GM18499 (cell line): ENCODE data around the gene ABCC12.

ENCODE experiments used
- ATAC-seq: cut with Tn5 transposase; IDR thresholded peaks from one replicate; pipeline ENCODE4 v1.9.1; 2021; ENCODE audit warnings: moderate number of reproducible peaks; ENCODE audit not compliant: insufficient read depth, unreplicated experiment

The ABCC12 gene

DNA sequence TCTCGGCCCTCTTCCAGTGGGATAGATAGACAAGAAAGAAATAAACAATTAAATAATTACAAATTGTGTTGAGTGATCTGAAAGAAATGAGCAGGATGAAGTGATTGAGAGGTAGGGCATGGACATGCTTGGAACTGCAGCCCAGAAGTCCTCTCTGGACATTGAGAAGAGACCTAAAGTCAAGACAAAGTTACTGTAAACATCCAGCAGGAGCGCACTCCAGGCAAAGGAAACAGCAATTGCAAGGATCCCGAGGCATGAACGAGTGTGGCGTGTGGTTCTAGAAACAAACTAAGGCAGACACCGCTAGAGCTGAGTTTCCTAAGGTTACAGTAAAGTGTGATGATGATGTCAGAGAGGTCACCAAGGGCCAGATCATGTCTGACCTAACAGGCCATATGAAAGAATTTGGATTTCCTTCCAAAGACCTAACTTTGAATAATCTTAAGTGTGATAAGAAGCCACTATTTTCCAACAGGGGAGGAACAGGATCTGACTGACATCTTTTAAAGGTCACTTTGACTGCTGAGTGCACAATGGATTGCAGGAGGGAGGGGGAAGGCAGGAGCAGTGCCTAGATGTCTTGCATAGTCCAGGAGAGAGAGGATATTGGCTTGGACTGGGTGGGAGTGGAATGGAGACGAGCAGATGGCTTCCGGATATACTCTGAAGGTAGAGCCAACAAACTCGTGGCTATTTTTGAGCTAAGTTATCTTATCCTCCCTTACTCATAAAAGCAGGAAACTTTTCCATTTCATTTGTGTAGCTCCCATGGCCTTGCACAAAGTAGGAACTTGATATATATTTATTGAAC is 19.0 kb downstream of the ABCC12 start:
- ATAC-seq = no peak

DNA sequence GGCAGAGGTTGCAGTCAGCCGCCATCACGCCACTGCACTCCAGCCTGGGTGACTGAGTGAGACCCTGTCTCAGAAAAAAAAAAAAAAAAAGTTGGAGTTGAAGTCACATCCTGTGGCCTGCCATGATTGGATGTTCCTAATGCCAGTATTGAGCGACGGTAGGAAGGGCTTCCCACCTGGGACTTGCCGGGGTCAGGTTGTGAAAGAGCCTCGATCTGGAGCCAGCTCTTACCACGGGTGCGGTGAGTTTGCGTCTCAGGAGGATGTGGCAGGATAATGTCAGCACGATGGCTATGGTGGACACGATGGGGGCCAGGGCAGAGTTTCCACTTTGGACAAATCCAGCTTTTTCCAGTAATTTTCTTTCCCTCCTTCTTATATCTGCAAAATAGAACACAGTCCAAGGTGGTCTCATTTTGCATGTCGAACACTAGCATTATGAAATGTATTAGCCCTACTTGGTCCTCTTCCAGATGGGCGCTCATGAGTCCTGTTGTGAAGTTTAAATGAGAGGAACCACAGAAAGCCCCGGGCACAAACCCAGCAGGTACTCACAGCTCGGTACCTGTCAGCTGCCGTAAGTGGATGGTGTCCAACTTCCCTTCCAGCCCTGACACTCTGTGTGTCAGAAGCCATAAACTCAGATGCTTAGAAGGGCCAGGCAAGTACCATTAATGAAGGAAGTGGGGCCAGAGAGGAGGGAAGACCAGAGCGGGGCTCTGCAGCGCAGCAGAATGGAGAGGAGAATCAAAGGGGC is 22.2 kb downstream of the ABCC12 start:
- ATAC-seq = no peak

DNA sequence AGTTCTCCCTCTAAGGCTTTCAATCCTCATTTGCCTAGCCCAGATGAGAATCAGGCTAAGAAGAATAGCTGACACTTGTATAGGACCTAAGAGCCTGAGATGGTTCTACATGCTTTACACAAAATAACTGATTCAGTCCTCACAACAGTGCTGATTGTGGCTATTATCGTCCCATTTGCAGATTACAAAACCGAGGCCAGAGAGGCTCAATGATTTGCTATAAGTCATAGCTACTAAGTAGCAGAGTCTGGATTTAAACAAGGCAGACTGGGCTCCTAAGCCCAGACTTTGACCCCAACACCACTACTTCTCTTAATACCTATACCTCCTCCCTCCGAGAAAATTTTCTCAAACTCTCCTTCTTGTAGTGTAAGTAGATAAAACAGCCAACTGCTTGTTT is 23.1 kb downstream of the ABCC12 start:
- ATAC-seq = no peak

- no peak for ATAC-seq
Observed at GRCh38 chr16:48131201-48131935, 24.4 kb downstream of the ABCC12 start.

DNA sequence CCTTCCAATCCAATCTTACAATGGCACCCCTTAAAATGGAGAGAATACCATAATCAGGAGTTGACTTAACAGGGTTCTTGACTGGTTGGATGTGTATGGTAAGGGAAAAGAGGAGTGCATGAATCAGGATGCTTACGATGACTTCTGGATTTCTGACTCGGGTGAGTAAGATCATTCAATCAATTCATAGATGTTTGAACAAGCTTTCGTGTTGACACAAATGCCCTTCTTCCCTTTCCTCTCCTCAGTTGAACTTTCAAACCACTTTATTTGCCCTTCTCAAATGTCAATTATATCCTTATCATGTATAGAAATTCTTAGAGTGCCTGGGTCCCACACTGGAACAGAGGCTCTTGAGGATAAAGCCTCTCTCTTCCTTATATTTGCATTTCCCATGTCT is 25.9 kb downstream of the ABCC12 start:
- ATAC-seq = no peak

GRCh38 chr16:48128769-48129168 is 27.0 kb downstream of the ABCC12 start:
- no peak for ATAC-seq

- no peak for ATAC-seq
Observed at GRCh38 chr16:48126801-48127644, 28.8 kb downstream of the ABCC12 start.

DNA sequence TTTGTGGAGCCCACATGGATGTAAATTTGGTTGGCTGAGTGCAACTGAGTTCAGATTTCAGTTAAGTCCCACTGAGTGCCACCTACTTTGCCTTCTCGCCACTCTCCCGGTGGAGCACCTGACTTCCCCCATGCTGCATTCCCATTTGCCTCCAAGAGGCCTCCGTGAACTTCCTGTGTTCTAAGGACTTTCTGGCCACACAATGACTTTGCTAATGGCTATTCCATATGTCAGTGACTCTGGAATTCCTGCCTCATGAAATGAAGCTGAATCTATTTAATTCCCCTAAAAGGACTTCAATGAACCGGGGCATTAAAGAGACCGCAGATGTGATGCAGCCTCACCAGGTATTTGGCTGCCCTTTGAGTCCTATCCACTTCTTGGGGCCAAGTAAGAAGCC is 29.9 kb downstream of the ABCC12 start:
- no peak for ATAC-seq

GRCh38 chr16:48124266-48124665 is 31.5 kb downstream of the ABCC12 start:
- ATAC-seq = no peak

DNA sequence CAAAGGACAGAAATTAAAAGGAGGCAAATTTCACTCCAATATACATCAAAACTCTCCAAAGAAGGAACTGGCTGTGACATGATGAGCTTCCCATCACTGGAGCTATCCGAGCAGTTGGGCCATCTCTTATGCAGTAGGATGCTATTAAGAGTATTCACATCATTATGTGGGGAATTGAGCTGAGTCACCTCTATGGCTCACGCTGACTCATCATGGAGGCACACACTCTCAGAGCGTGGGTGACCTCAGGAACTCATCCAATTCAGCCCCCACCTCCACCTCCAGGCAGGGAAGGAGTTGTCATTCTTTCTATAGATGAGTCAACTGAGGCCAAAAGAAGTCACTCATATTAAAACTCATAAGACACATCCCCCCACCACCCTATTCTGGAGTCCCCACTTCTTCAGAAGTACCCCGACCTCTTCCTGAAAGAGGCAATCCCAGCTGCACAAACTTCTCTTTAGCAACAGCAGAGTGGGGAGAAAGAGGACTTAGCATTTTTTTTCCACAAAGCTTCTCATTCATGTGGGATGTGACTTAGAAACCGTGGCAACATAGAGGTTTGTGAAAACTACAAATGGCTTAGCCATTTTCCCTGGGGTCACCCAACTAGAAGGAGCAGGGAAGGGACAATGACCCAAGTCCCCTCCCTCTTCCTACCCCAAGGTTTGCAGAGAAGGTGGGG is 32.5 kb downstream of the ABCC12 start:
- no peak for ATAC-seq

DNA sequence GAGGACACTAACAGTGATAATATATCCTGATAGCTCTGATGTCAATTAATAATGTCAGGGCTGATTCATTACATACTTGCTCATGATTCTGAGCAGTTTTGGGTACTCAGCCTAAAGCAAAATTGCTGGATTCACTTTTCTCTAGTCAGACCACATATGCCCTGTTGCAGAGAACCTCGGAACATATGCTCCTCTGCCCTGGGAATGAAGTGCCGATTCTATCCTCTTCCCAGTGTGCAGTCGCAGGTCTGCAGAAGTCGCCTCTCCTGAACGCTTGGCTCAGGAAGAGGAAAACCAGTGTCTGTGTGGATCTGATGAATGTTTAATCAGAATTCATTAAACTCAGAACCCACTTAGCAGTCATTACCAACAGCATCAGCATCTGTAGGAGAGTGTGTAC is 34.5 kb downstream of the ABCC12 start:
- no peak for ATAC-seq

DNA sequence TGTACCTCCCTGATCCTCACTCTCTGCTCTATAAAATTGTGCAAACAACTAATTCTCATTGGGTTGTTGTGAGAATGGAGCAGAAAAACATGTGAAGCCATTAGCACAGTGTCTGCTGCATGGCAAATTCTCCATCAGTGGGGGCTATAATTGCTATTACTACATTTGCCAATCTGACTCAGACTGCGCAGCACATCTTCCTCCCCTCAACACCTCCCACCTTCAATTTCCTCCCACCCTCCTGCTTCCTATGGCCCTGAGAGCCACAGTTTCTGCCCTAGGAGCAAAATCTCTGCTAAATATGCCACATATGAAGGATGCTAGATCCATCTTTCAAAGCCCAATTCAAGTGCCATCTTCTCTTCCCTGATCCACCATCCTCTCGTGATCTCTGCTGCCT is 37.0 kb downstream of the ABCC12 start:
- no peak for ATAC-seq

DNA sequence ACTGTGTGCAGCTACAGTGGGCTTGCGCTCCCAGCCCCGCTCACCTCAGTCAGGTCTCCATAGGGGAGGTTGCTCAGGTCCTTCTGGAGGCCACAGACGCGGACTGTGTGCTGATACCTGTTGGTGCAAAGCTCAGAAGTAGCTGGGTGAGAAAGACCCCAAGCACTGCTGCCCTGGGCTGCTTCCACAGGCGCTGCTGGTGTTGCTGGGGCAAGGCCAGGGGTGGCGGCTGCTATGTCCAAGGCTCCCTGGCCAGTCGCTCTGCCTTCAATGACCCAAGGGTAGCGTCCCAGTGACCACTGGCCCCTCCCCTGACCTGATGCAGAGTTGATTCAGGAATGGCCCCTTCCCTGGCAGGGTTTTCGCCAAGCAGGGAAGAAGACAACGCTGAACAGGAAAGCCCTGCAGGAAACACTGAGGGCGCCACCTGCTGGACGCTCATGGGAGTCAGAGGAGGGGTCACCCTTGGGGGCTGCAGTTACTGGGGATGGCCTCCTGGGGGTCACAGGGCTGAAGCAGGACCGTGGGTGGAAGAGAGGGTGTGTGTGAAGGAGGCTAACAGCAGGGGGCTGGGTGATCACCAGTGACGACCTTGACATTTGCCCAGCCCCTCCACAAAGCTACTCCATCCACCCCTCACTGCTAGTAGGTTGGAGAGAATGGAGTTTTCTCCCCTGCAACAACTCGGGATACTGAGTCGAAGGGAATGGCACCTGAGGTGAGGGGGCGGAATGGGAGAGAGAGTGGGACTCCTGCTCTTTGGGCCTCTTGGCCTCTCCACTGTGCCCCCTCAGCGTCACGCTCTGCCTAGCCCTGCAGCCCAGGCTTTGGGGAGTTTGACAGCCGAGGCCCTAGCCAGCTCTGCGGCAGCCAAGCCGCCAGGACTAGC is 38.3 kb downstream of the ABCC12 start:
- ATAC-seq = no peak

GRCh38 chr16:48115299-48115698 is 40.5 kb downstream of the ABCC12 start:
- no peak for ATAC-seq

DNA sequence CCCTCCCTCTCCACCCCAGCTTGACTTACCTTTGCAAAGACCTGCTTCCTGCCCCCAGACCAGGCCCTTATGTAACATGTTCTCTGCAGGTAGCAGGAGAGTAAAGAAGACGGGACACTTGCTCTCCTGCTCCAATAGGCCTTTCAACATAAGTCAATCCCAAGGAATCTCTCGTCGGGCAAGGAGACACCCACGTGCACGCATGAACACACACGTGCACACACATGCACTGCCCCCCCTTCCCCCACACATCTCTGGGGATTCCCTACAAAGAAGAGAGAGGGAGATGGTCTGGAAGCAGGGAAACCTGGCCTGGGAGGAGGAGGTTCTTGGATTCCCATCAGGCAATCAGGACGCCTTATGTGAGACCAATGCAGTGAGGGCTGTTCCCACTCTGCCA is 41.4 kb downstream of the ABCC12 start:
- ATAC-seq = no peak

GRCh38 chr16:48113471-48113870 is 42.3 kb downstream of the ABCC12 start:
- ATAC-seq = no peak

DNA sequence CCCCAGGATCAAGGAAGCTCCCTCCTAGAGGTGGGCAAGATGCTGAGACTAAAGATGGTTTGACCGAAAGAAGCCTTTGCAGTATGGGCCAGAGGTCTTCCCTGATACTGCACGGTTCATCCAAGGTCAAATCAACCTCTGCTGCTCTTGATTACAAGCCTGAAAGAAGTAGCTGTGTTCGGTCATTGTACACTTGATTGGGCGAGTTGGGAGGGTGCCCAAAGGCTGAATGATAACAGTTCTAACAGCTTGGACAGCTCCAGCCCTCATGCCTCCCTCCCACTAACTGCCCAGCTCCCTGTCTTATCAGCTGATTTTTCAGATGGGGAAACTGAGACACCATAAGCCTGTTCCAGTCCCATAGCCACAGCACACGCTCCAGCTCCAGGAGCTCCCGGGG is 42.8 kb downstream of the ABCC12 start:
- ATAC-seq = no peak

DNA sequence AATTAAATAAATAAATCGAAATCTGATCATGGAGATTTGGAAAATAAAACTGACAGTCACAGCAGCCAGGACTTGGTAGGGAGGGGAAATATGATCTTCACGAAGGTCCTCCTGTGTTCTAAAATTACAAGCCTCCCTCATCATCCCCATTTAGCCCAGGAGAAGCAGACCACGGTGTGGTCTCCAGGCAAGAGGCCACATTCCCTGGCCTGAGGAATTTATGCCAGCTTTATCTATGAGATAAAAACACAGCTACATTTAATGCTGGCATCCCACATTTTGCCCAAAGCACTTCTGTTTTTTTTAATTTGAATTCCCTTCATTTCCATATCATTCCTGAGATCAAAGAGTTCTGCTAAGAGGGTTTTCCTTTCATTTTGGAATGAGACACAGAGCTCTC is 43.2 kb downstream of the ABCC12 start:
- no peak for ATAC-seq

GRCh38 chr16:48110982-48111381 is 44.8 kb downstream of the ABCC12 start:
- ATAC-seq = no peak
